ENCODE results near the gene TJP1.
"Not testable (repeated sequence)": the region's sequence is repeated elsewhere in the genome, so short reads cannot be mapped to it uniquely, and the experiment has no call there.

TJP1 gene

DNA sequence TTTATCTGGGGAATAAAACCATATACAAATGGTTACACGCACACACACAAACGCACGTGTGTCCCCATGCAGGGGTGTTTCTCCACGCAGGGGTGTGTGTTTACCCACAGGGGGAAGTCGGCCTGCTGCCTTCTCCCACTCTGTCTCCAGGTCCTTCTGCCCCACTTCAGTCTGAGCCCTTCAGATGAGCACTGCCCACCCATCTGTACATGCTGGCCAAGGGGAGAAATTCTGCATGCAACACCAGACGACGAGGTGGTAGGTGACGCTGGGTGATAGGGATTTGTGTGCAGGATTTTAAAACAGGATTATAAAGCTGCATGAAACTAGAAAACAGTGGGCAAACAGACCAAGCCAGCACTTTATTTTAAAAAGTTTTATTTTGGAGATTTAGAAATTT lies 122.5 kb downstream of the TJP1 start:
- Histone ChIP-seq H3K9ac (ENCODE audit: low read depth, low read length) (no peak overlapping the region), H3K4me1 (ENCODE audit: insufficient read depth, low read length) (no peaks in the 10 kb centered on the region), H3K27me3 (ENCODE audit: insufficient read depth, low read length, poor library complexity) (no peaks in the 10 kb centered on the region), H3K79me2 (ENCODE audit: insufficient read depth, low read length) (no peaks in the 10 kb centered on the region), H2AFZ (ENCODE audit: low read depth, low read length) (no peak overlapping the region), H3K4me3 (ENCODE audit: low read depth in 1 of 2, low read length in 2 of 2) (no peak overlapping the region), H4K20me1 (ENCODE audit: insufficient read depth, low read length) (no peaks in the 10 kb centered on the region), H3K27ac (ENCODE audit: low read length) (no peak overlapping the region), H3K36me3 (ENCODE audit: insufficient read depth, low read length) (no peaks in the 10 kb centered on the region), H3K9me3 (ENCODE audit: insufficient read depth, low read length, severe bottlenecking) (no peaks in the 10 kb centered on the region), H3K4me2 (ENCODE audit: insufficient read depth, low read length) (no peak overlapping the region)
- DNase-seq (no peak), ATAC-seq (ENCODE audit: insufficient read depth, low read depth) (no peak)
- no peak for TF ChIP-seq EZH2 (IDR thresholded peaks at IDR 0.05; ENCODE audit: borderline replicate concordance, low read depth, low read length, severe bottlenecking)
- TF ChIP-seq, protein P1, sequence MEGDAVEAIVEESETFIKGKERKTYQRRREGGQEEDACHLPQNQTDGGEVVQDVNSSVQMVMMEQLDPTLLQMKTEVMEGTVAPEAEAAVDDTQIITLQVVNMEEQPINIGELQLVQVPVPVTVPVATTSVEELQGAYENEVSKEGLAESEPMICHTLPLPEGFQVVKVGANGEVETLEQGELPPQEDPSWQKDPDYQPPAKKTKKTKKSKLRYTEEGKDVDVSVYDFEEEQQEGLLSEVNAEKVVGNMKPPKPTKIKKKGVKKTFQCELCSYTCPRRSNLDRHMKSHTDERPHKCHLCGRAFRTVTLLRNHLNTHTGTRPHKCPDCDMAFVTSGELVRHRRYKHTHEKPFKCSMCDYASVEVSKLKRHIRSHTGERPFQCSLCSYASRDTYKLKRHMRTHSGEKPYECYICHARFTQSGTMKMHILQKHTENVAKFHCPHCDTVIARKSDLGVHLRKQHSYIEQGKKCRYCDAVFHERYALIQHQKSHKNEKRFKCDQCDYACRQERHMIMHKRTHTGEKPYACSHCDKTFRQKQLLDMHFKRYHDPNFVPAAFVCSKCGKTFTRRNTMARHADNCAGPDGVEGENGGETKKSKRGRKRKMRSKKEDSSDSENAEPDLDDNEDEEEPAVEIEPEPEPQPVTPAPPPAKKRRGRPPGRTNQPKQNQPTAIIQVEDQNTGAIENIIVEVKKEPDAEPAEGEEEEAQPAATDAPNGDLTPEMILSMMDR (IDR thresholded peaks at IDR 0.05; ENCODE audit: borderline replicate concordance, extremely low read depth, low read length, poor library complexity, severe bottlenecking), result no peak

DNA sequence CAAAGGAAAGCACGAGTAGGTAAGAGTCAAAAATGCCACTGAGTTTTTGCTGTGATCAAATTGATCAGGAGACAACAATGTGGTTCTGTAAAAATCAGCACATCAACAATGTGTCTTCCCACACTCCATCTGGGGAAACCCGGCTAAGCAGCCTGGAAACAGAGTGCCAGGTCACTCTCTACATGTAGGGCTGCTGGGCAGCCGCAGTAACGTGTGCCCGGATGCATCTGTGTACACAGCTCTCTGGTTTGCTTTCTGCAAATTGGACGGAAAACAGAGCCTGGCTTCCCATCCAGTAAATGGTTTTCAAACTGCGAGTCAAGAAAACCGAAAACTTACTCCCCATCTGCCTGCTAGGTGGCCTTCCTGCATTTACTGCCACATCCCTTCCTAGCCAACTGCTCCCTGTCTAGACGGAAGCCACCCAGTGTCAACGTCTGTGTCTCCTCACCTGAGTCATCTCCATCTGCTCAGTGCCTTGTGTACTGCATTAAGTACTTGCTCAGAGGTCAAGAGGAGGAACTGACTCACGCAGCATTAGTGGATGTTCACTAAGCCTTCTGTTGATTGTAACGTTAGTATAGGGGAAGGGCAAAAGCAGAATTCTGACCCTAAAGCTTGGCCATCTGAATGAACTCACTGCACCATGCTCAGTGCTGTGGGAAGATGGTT lies 124.1 kb downstream of the TJP1 start:
- DNase-seq, result no peak
- no peak for TF ChIP-seq EZH2 (IDR thresholded peaks at IDR 0.05; ENCODE audit: borderline replicate concordance, low read depth, low read length, severe bottlenecking)
- TF ChIP-seq, protein P1 (IDR thresholded peaks at IDR 0.05; ENCODE audit: borderline replicate concordance, extremely low read depth, low read length, poor library complexity, severe bottlenecking), result no peak

DNA sequence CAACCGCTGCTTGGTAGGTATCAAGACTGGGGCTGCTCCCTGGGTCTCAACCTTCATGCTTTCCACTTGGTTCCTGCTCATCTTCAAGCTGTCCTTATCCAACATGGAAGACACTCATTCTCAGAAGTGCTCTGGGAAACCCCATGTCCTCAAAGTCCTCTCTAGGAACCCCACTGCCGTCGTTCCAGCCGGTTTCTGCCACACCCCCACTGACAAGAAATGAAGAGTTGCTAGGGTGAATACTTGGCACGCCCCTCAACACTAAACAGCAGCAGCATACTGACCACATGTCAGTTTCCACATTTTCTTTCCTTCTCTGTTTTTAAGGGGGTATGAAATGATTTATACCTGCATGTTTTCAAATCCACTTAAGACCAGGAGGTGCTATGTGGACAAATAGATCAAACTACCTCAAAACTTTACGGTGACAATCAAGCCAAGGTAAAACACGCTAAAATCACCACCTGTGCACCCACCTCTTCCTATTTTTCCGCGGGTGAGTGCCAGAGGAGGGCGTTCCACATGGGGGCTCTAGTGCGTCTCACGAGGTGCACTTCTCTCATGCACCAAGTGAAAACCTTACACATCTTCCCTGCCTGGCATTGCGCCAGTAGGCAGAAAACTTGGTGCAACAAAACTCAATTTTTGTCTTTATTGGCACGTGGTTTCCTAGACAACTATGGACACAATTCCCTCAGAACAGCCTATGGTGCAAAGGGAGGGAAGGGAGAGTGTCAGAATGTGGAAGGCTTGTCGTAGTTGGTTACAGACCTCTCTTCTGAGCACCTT lies 125.1 kb downstream of the TJP1 start:
- H3K27me3 ChIP-seq (ENCODE audit: insufficient read depth, low read length, poor library complexity), result no peaks in the 10 kb centered on the region
- H3K4me2 ChIP-seq (ENCODE audit: insufficient read depth, low read length), result no peak overlapping the region
- H3K4me1 ChIP-seq (ENCODE audit: insufficient read depth, low read length), result no peaks in the 10 kb centered on the region
- H3K9ac ChIP-seq (ENCODE audit: low read depth, low read length), result no peak overlapping the region
- no peak for ATAC-seq (ENCODE audit: insufficient read depth, low read depth)
- no peaks in the 10 kb centered on the region for H3K9me3 ChIP-seq (ENCODE audit: insufficient read depth, low read length, severe bottlenecking)
- no peak for TF ChIP-seq EZH2 (IDR thresholded peaks at IDR 0.05; ENCODE audit: borderline replicate concordance, low read depth, low read length, severe bottlenecking)
- TF ChIP-seq, protein P1 (IDR thresholded peaks at IDR 0.05; ENCODE audit: borderline replicate concordance, extremely low read depth, low read length, poor library complexity, severe bottlenecking), result no peak
- H2AFZ ChIP-seq (ENCODE audit: low read depth, low read length), result no peak overlapping the region
- no peak overlapping the region for H3K27ac ChIP-seq (ENCODE audit: low read length)
- DNase-seq, result no peak
- no peaks in the 10 kb centered on the region for H3K36me3 ChIP-seq (ENCODE audit: insufficient read depth, low read length)
- H3K79me2 ChIP-seq (ENCODE audit: insufficient read depth, low read length), result no peaks in the 10 kb centered on the region
- H3K4me3 ChIP-seq (ENCODE audit: low read depth in 1 of 2, low read length in 2 of 2), result no peak overlapping the region
- H4K20me1 ChIP-seq (ENCODE audit: insufficient read depth, low read length), result no peaks in the 10 kb centered on the region

More for the DNA sequence above, 124.1 kb downstream of the TJP1 start:
- ATAC-seq (ENCODE audit: insufficient read depth, low read depth), result no peak
- Histone ChIP-seq H3K4me3 (ENCODE audit: low read depth in 1 of 2, low read length in 2 of 2) (no peak overlapping the region), H3K9ac (ENCODE audit: low read depth, low read length) (no peak overlapping the region), H3K27me3 (ENCODE audit: insufficient read depth, low read length, poor library complexity) (no peaks in the 10 kb centered on the region), H2AFZ (ENCODE audit: low read depth, low read length) (no peak overlapping the region), H4K20me1 (ENCODE audit: insufficient read depth, low read length) (no peaks in the 10 kb centered on the region), H3K27ac (ENCODE audit: low read length) (no peak overlapping the region), H3K79me2 (ENCODE audit: insufficient read depth, low read length) (no peaks in the 10 kb centered on the region), H3K4me1 (ENCODE audit: insufficient read depth, low read length) (no peaks in the 10 kb centered on the region), H3K9me3 (ENCODE audit: insufficient read depth, low read length, severe bottlenecking) (no peaks in the 10 kb centered on the region), H3K4me2 (ENCODE audit: insufficient read depth, low read length) (no peak overlapping the region), H3K36me3 (ENCODE audit: insufficient read depth, low read length) (no peaks in the 10 kb centered on the region)

DNA sequence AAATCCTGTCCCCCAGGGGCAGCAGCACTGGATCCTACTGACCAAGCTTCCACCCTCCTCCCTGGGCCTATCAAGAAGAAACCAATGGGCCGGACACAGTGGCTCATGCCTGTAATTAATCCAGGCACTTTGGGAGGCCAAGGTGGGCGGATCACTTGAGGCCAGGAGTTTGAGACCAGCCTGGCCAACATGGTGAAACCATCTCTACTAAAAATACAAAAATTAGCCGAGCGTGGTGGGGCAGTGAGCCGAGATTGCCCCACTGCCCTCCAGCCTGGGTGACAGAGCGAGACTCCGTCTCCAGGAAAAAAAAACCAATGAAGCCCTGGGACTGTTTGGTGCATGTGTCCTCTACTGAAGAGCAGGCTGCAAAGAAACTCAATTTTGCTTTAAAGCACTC lies 125.8 kb downstream of the TJP1 start:
- not testable (repeated sequence) for H3K9me3 ChIP-seq (ENCODE audit: insufficient read depth, low read length, severe bottlenecking); H3K4me3 ChIP-seq (ENCODE audit: low read depth in 1 of 2, low read length in 2 of 2); H3K4me2 ChIP-seq (ENCODE audit: insufficient read depth, low read length); H3K36me3 ChIP-seq (ENCODE audit: insufficient read depth, low read length); H3K79me2 ChIP-seq (ENCODE audit: insufficient read depth, low read length); H3K4me1 ChIP-seq (ENCODE audit: insufficient read depth, low read length); H2AFZ ChIP-seq (ENCODE audit: low read depth, low read length); H4K20me1 ChIP-seq (ENCODE audit: insufficient read depth, low read length); H3K27me3 ChIP-seq (ENCODE audit: insufficient read depth, low read length, poor library complexity); H3K9ac ChIP-seq (ENCODE audit: low read depth, low read length); DNase-seq; ATAC-seq (ENCODE audit: insufficient read depth, low read depth); H3K27ac ChIP-seq (ENCODE audit: low read length)

Measured in DND-41 (cell line).